Measurements from ENCODE around the gene PEAK1. TPM values are rescaled to one million over a fixed set of nuclear protein-coding genes. Genes with fewer than 3 reads are reported as not detected.

PEAK1 gene
- total RNA-seq, 1 experiment from 2014 or later = 21.2 TPM

- no peaks in the 10 kb centered on the region for H4K20me1 ChIP-seq (ENCODE audit: control insufficient read depth, insufficient read depth, insufficient read length)
- no peak overlapping the region for H2BK5ac ChIP-seq (ENCODE audit: insufficient read length, low read length)
- no CpG with 5 or more reads among the region's 1 CpG for WGBS (ENCODE audit: extremely low coverage, insufficient read length, low lambda C conversion rate)
These were observed 44.8 kb downstream of the PEAK1 start for GRCh38 chr15:77375133-77375532.

More at GRCh38 chr15:77375133-77375532, 44.8 kb downstream of the PEAK1 start:
- H2BK120ac ChIP-seq (ENCODE audit: low read depth, low read length, poor library complexity, severe bottlenecking) = no peak overlapping the region
- no peak overlapping the region for H4K5ac ChIP-seq (ENCODE audit: insufficient read length, low read depth, low read length)
- no peak overlapping the region for H3K23ac ChIP-seq (ENCODE audit: insufficient read length, low read depth, low read length)
- H3K79me1 ChIP-seq (ENCODE audit: insufficient read depth, low read depth, low read length, poor library complexity, severe bottlenecking) = no peaks in the 10 kb centered on the region
- no peaks in the 10 kb centered on the region for H3K4me1 ChIP-seq (ENCODE audit: insufficient read depth, low read length)
- H3K79me2 ChIP-seq (ENCODE audit: insufficient read depth, low read length) = peaks cover 2% of the 10 kb centered on the region; the same call in 1 of the 2 replicates
- no peak for TF ChIP-seq CTCF (conservative IDR thresholded peaks at IDR 0.05)
- H3K36me3 Mint-ChIP-seq (ENCODE audit: insufficient read depth in 1 of 3, low read depth in 3 of 3) = peaks cover 0 to 2% (median 2%) of the 10 kb centered on the region in 3 experiments; a peak in 2 of 7 replicates
- H2BK12ac ChIP-seq (ENCODE audit: insufficient read length, low read depth, low read length) = no peak overlapping the region
- H3K4me1 Mint-ChIP-seq = peaks cover 5 to 10% of the 10 kb centered on the region in 2 experiments; a peak in 3 of 4 replicates
- no peaks in the 10 kb centered on the region for H3K27me3 Mint-ChIP-seq (ENCODE audit: low read depth)
- no peak overlapping the region for H2BK15ac ChIP-seq (ENCODE audit: low read depth, low read length)
- no peaks in the 10 kb centered on the region; a peak in 1 of 5 replicates for H3K9me3 Mint-ChIP-seq
- no peak overlapping the region for H2AFZ ChIP-seq (ENCODE audit: low read length)
- H3K23me2 ChIP-seq (ENCODE audit: insufficient read length, low read depth, low read length, poor library complexity, severe bottlenecking) = no peaks in the 10 kb centered on the region
- H3K9me3 ChIP-seq (ENCODE audit: control insufficient read depth, low read depth, low read length) = no peaks in the 10 kb centered on the region
- H4K8ac ChIP-seq (replicated peaks; ENCODE audit: insufficient read length, low read depth, low read length) = no peak overlapping the region
- no peak for DNase-seq
- H3K14ac ChIP-seq (ENCODE audit: insufficient read depth, low read length) = no peak overlapping the region
- H3K9ac ChIP-seq (ENCODE audit: extremely low read depth, insufficient read length, low read length) = no peak overlapping the region
- H3T11ph ChIP-seq (ENCODE audit: low read length) = no peak overlapping the region
- H4K91ac ChIP-seq (ENCODE audit: insufficient read length, low read depth, low read length) = no peak overlapping the region
- H3K27ac Mint-ChIP-seq = no peak overlapping the region
- H3K4ac ChIP-seq (ENCODE audit: low read depth, low read length) = no peak overlapping the region
- H3K27me3 ChIP-seq (ENCODE audit: insufficient read depth, low read length) = no peaks in the 10 kb centered on the region
- H3K56ac ChIP-seq (ENCODE audit: insufficient read length, low read depth, low read length) = no peak overlapping the region
- no peak overlapping the region for H2AK5ac ChIP-seq (ENCODE audit: insufficient read length, low read length)
- no peak overlapping the region for H3K27ac ChIP-seq (ENCODE audit: insufficient read length, low read depth, low read length)
- no peak overlapping the region for H3K18ac ChIP-seq (ENCODE audit: insufficient read length, low read depth, low read length)
- no peak overlapping the region for H3K4me3 Mint-ChIP-seq
- no peak overlapping the region for H3K4me2 ChIP-seq (ENCODE audit: insufficient read depth, insufficient read length, low read length)
- H2BK20ac ChIP-seq (ENCODE audit: low read depth, low read length, poor library complexity, severe bottlenecking) = no peak overlapping the region

All from H9 (cell line).